ENCODE measurements around the gene EYA4.

Gene EYA4

GRCh38 chr6:133539502-133540259 is 298.5 kb downstream of the EYA4 start:
- no peak for DNase-seq (ENCODE audit: low read depth, low spot score)
- TF ChIP-seq CTCF (IDR thresholded peaks at IDR 0.05; ENCODE audit: low read depth, low read length), result no peak
- in situ Hi-C loops (cut with HindIII; ENCODE audit: low sequenced_read_pairs), result no loop called here
- no peak overlapping the region for H3K4me3 ChIP-seq (ENCODE audit: low read depth, low read length)

DNA sequence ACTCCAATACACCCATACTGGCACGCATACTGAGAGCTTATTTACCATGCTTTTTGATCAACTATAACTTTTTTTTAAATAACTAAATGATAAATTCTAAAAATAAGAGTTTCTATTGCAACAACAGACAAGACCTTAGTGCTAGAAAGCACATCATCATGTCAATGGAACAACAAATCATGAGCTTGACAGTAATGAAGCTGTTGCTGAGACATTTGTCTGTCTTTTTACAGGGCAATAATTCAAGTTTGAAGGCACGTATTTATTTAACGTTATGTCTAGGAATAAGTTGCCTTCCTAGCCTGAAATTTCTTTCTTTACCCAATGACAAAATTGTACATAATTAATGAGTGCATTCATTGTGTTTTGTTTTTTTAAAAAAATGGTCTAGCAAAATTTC is 299.2 kb downstream of the EYA4 start:
- no peak for TF ChIP-seq CTCF (IDR thresholded peaks at IDR 0.05; ENCODE audit: low read depth, low read length)
- DNase-seq (ENCODE audit: low read depth, low spot score), result no peak
- no peak overlapping the region for H3K4me3 ChIP-seq (ENCODE audit: low read depth, low read length)
- in situ Hi-C loops (cut with HindIII; ENCODE audit: low sequenced_read_pairs), result no loop called here

- DNase-seq (ENCODE audit: low read depth, low spot score), result no peak
- in situ Hi-C loops (cut with HindIII; ENCODE audit: low sequenced_read_pairs), result no loop called here
- no peak for TF ChIP-seq CTCF (IDR thresholded peaks at IDR 0.05; ENCODE audit: low read depth, low read length)
- no peak overlapping the region for H3K4me3 ChIP-seq (ENCODE audit: low read depth, low read length)
These were observed 299.9 kb downstream of the EYA4 start for GRCh38 chr6:133541040-133541439.

GRCh38 chr6:133542056-133542821 is 301.1 kb downstream of the EYA4 start:
- in situ Hi-C loops (cut with HindIII; ENCODE audit: low sequenced_read_pairs), result no loop called here
- peak; percentile 19 for DNase-seq (ENCODE audit: low read depth, low spot score)

GRCh38 chr6:133544419-133544818 is 303.3 kb downstream of the EYA4 start:
- in situ Hi-C loops (cut with HindIII; ENCODE audit: low sequenced_read_pairs), result no loop called here
- TF ChIP-seq CTCF (IDR thresholded peaks at IDR 0.05; ENCODE audit: low read depth, low read length), result no peak
- DNase-seq (ENCODE audit: low read depth, low spot score), result no peak
- H3K4me3 ChIP-seq (ENCODE audit: low read depth, low read length), result no peak overlapping the region

More at GRCh38 chr6:133542056-133542821, 301.1 kb downstream of the EYA4 start:
- no peak for TF ChIP-seq CTCF (IDR thresholded peaks at IDR 0.05; ENCODE audit: low read depth, low read length)
- H3K4me3 ChIP-seq (ENCODE audit: low read depth, low read length), result no peak overlapping the region

- no peak for TF ChIP-seq CTCF (IDR thresholded peaks at IDR 0.05; ENCODE audit: low read depth, low read length)
- in situ Hi-C loops (cut with HindIII; ENCODE audit: low sequenced_read_pairs), result no loop called here
- no peak overlapping the region for H3K4me3 ChIP-seq (ENCODE audit: low read depth, low read length)
- DNase-seq (ENCODE audit: low read depth, low spot score), result peak; percentile 5
These were observed 304.9 kb downstream of the EYA4 start for GRCh38 chr6:133546098-133546497.
